HUDEP-2 (cell line): ENCODE measurements around the gene BCL7B.
"Not testable (repeated sequence)": the region's sequence is repeated elsewhere in the genome, so short reads cannot be mapped to it uniquely, and the experiment has no call there.

Experiments used
- DNase-seq, 76 experiments: peaks; one replicate each; lab custom pipeline; 2025; ENCODE audit not compliant: unreplicated experiment in 76 of 76; lab: John Stamatoyannopoulos, UW

BCL7B gene

GRCh38 chr7:73504920-73505319 is 52.6 kb downstream of the BCL7B start:
- no peak for DNase-seq

- no peak for DNase-seq
Observed at GRCh38 chr7:73504017-73504416, 53.5 kb downstream of the BCL7B start.

GRCh38 chr7:73503229-73503628 is 54.3 kb downstream of the BCL7B start:
- DNase-seq = no peak

- DNase-seq = no peak
Observed at GRCh38 chr7:73496626-73497025, 60.9 kb downstream of the BCL7B start.

GRCh38 chr7:73495507-73495906 is 62.0 kb downstream of the BCL7B start:
- DNase-seq = not testable (repeated sequence)

- no peak for DNase-seq
Observed at GRCh38 chr7:73489976-73490375, 67.5 kb downstream of the BCL7B start.

- DNase-seq = no peak
Observed at GRCh38 chr7:73487486-73487885, 70.0 kb downstream of the BCL7B start.
